B cell (primary cell): ENCODE data around the gene FAR2. TPM values are rescaled to one million over a fixed set of nuclear protein-coding genes. Genes with fewer than 3 reads are reported as not detected.
A peak's percentile ranks its signal among the peaks of the same experiment; 100 is the strongest.
"Not testable (repeated sequence)": the region's sequence is repeated elsewhere in the genome, so short reads cannot be mapped to it uniquely, and the experiment has no call there.

ENCODE experiments used
- ATAC-seq: fragments of 200-7000 bp; cut with Tn5 transposase; one replicate; pipeline ENCODE4 v1.10.0; 2021; ENCODE audit warnings: low read depth, mild to moderate bottlenecking, moderate number of reproducible peaks, moderate library complexity
- CTCF ChIA-PET: fragments of 350-600 bp; sonication (Branson Sonifier 250); formaldehyde crosslinking; loops from one replicate; lab custom pipeline; 2021; ENCODE audit warnings: antibody characterized with exemption, inconsistent platforms; lab: Charles Lee
- POLR2A ChIA-PET: fragments of 350-600 bp; sonication (Branson Sonifier 250); formaldehyde crosslinking; loops from one replicate; lab custom pipeline; 2021; ENCODE audit warnings: antibody characterized with exemption; lab: Charles Lee
- DNase-seq: peaks from one replicate; pipeline ENCODE4 v3.0.0; 2013
- H2AFZ ChIP-seq: 2 replicates; pipeline ENCODE4 v1.6.1; 2012; ENCODE audit warnings: mild to moderate bottlenecking, low read depth, low read length; ENCODE audit not compliant: insufficient read depth, poor library complexity, severe bottlenecking
- H3K27ac ChIP-seq, 2 donors: 1 replicate in 1 of 2; 2 replicates in 1 of 2; pipeline ENCODE4 v1.5.1; 2012 to 2013; ENCODE audit warnings: low read length in 2 of 2, mild to moderate bottlenecking in 2 of 2, moderate library complexity in 1 of 2
- H3K27me3 ChIP-seq, 4 experiments: fragments of 200-600 bp in 1 of 4; sonication (generic) in 1 of 4; replicated peaks in 1 of 4; 1 replicate in 2 of 4; 2 replicates in 2 of 4; pipeline versions ENCODE4 v1.6.1 to v1.7.0; 2013 to 2016; ENCODE audit warnings: low read length in 3 of 4, mild to moderate bottlenecking in 2 of 4, mixed read lengths in 1 of 4, moderate library complexity in 1 of 4; ENCODE audit not compliant: insufficient read depth in 4 of 4, control insufficient read depth in 3 of 4; ENCODE audit errors: control extremely low read depth in 1 of 4
- H3K36me3 ChIP-seq, 2 experiments: replicated peaks in 1 of 2; 1 replicate in 1 of 2; 2 replicates in 1 of 2; pipeline versions ENCODE4 v1.6.1 to v1.7.1; 2013; ENCODE audit warnings: low read length in 1 of 2; ENCODE audit not compliant: insufficient read depth in 2 of 2, control insufficient read depth in 1 of 2; ENCODE audit errors: control extremely low read depth in 1 of 2, extremely low read depth in 1 of 2
- H3K4me1 ChIP-seq, 2 donors: fragments of 200-600 bp in 1 of 2; sonication (generic) in 1 of 2; 1 replicate in 1 of 2; 2 replicates in 1 of 2; pipeline versions ENCODE4 v1.5.1 to v1.6.1; 2013 to 2017; ENCODE audit warnings: low read length in 2 of 2; ENCODE audit not compliant: control insufficient read depth in 2 of 2, insufficient read depth in 2 of 2
- H3K4me2 ChIP-seq: replicated peaks from 2 replicates; pipeline ENCODE3; 2012; ENCODE audit warnings: mild to moderate bottlenecking, low read depth, low read length; ENCODE audit not compliant: poor library complexity, severe bottlenecking
- H3K4me3 ChIP-seq, 5 experiments: fragments of 200-600 bp in 1 of 5; sonication (generic) in 1 of 5; 1 replicate in 3 of 5; 2 replicates in 2 of 5; pipeline versions ENCODE4 v1.5.1 to v1.7.0; 2011 to 2016; ENCODE audit warnings: low read length in 4 of 5, mild to moderate bottlenecking in 4 of 5, low read depth in 2 of 5, control low read depth in 1 of 5, moderate library complexity in 1 of 5; ENCODE audit not compliant: insufficient read depth in 1 of 5; ENCODE audit errors: control extremely low read depth in 1 of 5, extremely low read depth in 1 of 5
- H3K79me2 ChIP-seq: fragments of 200-600 bp; sonication (generic); one replicate; pipeline ENCODE4 v1.6.0; 2016; ENCODE audit warnings: low read length; ENCODE audit not compliant: control insufficient read depth, insufficient read depth
- H3K9ac ChIP-seq: fragments of 200-600 bp; sonication (generic); 2 replicates; pipeline ENCODE4 v1.6.1; 2017; ENCODE audit warnings: mild to moderate bottlenecking, low read length, moderate library complexity
- H3K9me3 ChIP-seq, 3 donors: one replicate each; pipeline versions ENCODE4 v1.6.1 to v1.7.1; 2013; ENCODE audit warnings: low read length in 2 of 3; ENCODE audit not compliant: control insufficient read depth in 2 of 3, insufficient read depth in 1 of 3; ENCODE audit errors: control extremely low read depth in 1 of 3
- H4K20me1 ChIP-seq: 2 replicates; pipeline ENCODE4 v1.6.0; 2012; ENCODE audit warnings: mild to moderate bottlenecking, low read length; ENCODE audit not compliant: insufficient read depth, control insufficient read depth, poor library complexity, severe bottlenecking
- H3K27ac Mint-ChIP-seq: one replicate; pipeline ENCODE4 v1.8.0; 2021; ENCODE audit warnings: mixed read lengths
- H3K27me3 Mint-ChIP-seq: one replicate; pipeline ENCODE4 v1.8.0; 2021; ENCODE audit warnings: mixed read lengths
- H3K4me1 Mint-ChIP-seq: one replicate; pipeline ENCODE4 v1.8.0; 2021; ENCODE audit warnings: mixed read lengths
- H3K4me3 Mint-ChIP-seq: one replicate; pipeline ENCODE4 v1.8.0; 2021; ENCODE audit warnings: mixed read lengths
- H3K9me3 Mint-ChIP-seq: one replicate; pipeline ENCODE4 v1.8.0; 2022; ENCODE audit warnings: mixed read lengths; ENCODE audit not compliant: insufficient read depth
- CTCF ChIP-seq: fragments of 200-600 bp; IDR thresholded peaks from one replicate; pipeline ENCODE4 v1.8.0; 2022; ENCODE audit warnings: antibody characterized with exemption, mild to moderate bottlenecking
- EZH2 ChIP-seq: IDR thresholded peaks from 2 replicates; pipeline ENCODE4 v1.6.1; 2012; ENCODE audit warnings: borderline replicate concordance, low read depth, mild to moderate bottlenecking, moderate library complexity, low read length; ENCODE audit not compliant: insufficient read depth, poor library complexity, severe bottlenecking
- WGBS: methylation state at CpG from one replicate; pipeline ENCODE4 v1.1.5; 2013; ENCODE audit warnings: missing lambda C conversion rate; ENCODE audit not compliant: insufficient coverage; 5-methylcytosine and 5-hydroxymethylcytosine counted together
- intact Hi-C: fragments of 100-400 bp; cut with micrococcal nuclease; formaldehyde crosslinking; loops from one replicate; pipeline ENCODE4 v1.10.0; 2022
- polyA plus RNA-seq: library from polyadenylated mRNA; depleted of rRNA; stranded (reverse); fragments of >200 nt; gene quantifications from 2 replicates; pipeline ENCODE4 v1.2.3, GENCODE V29; 2012
- total RNA-seq, 2 donors: library from RNA; stranded (reverse); fragments of 120-200 nt in 1 of 2; gene quantifications; 1 replicate in 1 of 2; 2 replicates in 1 of 2; pipeline versions ENCODE4 v1.2.3 to v1.2.4, GENCODE V29; 2013 to 2022

Gene FAR2
- total and polyA plus RNA-seq, 2 donors (not counting 1 experiment from before 2014, with no cell fraction given): 0.39 TPM; not detected in 1

DNA sequence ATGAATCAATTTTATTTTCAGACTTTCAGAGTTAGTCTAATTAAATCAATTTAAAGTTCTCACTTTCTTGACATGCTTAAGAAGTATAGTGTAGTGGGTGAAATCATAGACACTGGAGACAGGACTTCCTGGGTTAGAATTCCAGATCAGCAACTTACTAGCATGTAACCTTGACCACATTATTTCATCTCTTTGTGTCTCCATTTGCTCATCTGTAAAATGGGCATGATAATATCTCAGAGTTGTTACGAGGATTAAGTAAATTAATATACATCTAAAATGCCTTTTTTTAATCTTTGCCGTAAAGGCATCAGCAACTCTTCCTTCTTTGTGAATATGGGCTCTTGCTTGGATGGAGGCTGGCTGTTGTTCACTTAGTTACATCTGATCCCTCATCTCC is 233.2 kb downstream of the FAR2 start:
- H3K9ac ChIP-seq: no peak overlapping the region
- no peaks in the 10 kb centered on the region for H4K20me1 ChIP-seq
- peaks cover 0 to 2% of the 10 kb centered on the region in 2 experiments for H3K36me3 ChIP-seq
- Mint-ChIP-seq H3K4me3 (peak overlapping the region; percentile 89), H3K4me1 (peaks cover 26% of the 10 kb centered on the region), H3K27ac (peak overlapping the region; percentile 10), H3K27me3 (peaks cover 8% of the 10 kb centered on the region), H3K9me3 (no peaks in the 10 kb centered on the region)
- DNase-seq: no peak
- no peak overlapping the region for H3K4me3 ChIP-seq
- no peaks in the 10 kb centered on the region for H3K27me3 ChIP-seq
- no peak for TF ChIP-seq CTCF
- TF ChIP-seq EZH2: no peak
- peaks cover 43% of the 10 kb centered on the region for H3K79me2 ChIP-seq
- H3K4me1 ChIP-seq: peaks cover 13 to 17% of the 10 kb centered on the region in 2 donors
- no peak for ATAC-seq
- WGBS: no CpG with 5 or more reads among the region's 2 CpGs
- H2AFZ ChIP-seq: peak overlapping the region; percentile 88
- ChIA-PET CTCF (no interaction called here), POLR2A (no interaction called here)
- intact Hi-C loops: loop anchor here (5.0 kb wide), 1 partner anchor 215 kb away; no protein-coding TSS in a partner anchor
- H3K9me3 ChIP-seq: no peaks in the 10 kb centered on the region
- H3K27ac ChIP-seq: no peak overlapping the region
- H3K4me2 ChIP-seq: no peak overlapping the region

DNA sequence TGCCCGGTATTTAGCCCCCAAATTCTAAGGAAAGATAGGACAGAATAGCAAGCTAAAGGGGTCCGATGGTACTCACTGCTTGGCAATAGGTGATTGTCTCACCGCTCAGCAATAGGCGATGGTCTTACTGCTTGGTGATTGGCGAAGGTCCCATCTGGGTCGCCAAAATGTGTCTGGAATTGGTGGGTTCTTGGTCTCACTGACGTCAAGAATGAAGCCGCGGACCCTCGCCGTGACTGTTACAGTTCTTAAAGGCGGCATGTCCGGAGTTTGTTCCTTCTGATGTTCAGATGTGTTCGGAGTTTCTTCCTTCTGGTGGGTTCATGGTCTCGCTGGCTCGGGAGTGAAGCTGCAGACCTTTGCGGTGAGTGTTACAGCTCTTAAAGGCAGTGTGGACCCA is 236.1 kb downstream of the FAR2 start:
- H3K9ac ChIP-seq, H3K27ac Mint-ChIP-seq, H3K4me3 Mint-ChIP-seq, H3K36me3 ChIP-seq, H3K27me3 Mint-ChIP-seq, POLR2A ChIA-PET, H2AFZ ChIP-seq, H3K4me3 ChIP-seq, H3K4me2 ChIP-seq, H3K27ac ChIP-seq, H4K20me1 ChIP-seq, H3K9me3 Mint-ChIP-seq, ATAC-seq, intact Hi-C loops, CTCF ChIA-PET, H3K27me3 ChIP-seq, H3K4me1 ChIP-seq, H3K9me3 ChIP-seq, DNase-seq: not testable (repeated sequence)
- peaks cover 17% of the 10 kb centered on the region for H3K79me2 ChIP-seq
- peaks cover 16% of the 10 kb centered on the region for H3K4me1 Mint-ChIP-seq
- 98% methylated on average over 9 of the region's 17 CpGs for WGBS

Other genes with a start within 250 kb of the FAR2 start
- gene ERGIC2, start 231.9 kb downstream of the FAR2 start, total RNA-seq: 37.2 and 40.2 TPM in 2 replicates
- gene ERGIC2, start 231.9 kb downstream of the FAR2 start, polyA plus RNA-seq: 4.4 and 11.6 TPM in 2 replicates